Measurements from ENCODE around the gene KANSL1L. TPM values are rescaled to one million over a fixed set of nuclear protein-coding genes. Genes with fewer than 3 reads are reported as not detected.
"Not testable (repeated sequence)": the region's sequence is repeated elsewhere in the genome, so short reads cannot be mapped to it uniquely, and the experiment has no call there.

KANSL1L gene
- 14.2 TPM for total RNA-seq

GRCh38 chr2:210171309-210172218 lies at the start of gene KANSL1L:
Gene KANSL1L, minus strand, starts transcription at chr2:210171409. Its CDS starts 16,827 bp downstream, at chr2:210154582.
- peak; percentile 88 for ATAC-seq
- peak; percentile 100 for DNase-seq (ENCODE audit: low spot score)

GRCh38 chr2:210215120-210215519 lies 43.9 kb upstream of the KANSL1L start:
- no peak for ATAC-seq

GRCh38 chr2:210210185-210210584 lies 39.0 kb upstream of the KANSL1L start:
- no peak for DNase-seq (ENCODE audit: low spot score)
- no peak for ATAC-seq

More at GRCh38 chr2:210215120-210215519, 43.9 kb upstream of the KANSL1L start:
- DNase-seq (ENCODE audit: low spot score): no peak

- DNase-seq (ENCODE audit: low spot score): no peak
- ATAC-seq: no peak
Measured at GRCh38 chr2:210207929-210208328, 36.7 kb upstream of the KANSL1L start.

GRCh38 chr2:210203558-210203957 lies 32.3 kb upstream of the KANSL1L start:
- no peak for ATAC-seq

GRCh38 chr2:210203147-210203546 lies 31.9 kb upstream of the KANSL1L start:
- ATAC-seq (no peak), DNase-seq (ENCODE audit: low spot score) (no peak)

More at GRCh38 chr2:210203558-210203957, 32.3 kb upstream of the KANSL1L start:
- no peak for DNase-seq (ENCODE audit: low spot score)

GRCh38 chr2:210199854-210200253 lies 28.6 kb upstream of the KANSL1L start:
- ATAC-seq: no peak
- no peak for DNase-seq (ENCODE audit: low spot score)

- DNase-seq (ENCODE audit: low spot score) (no peak), ATAC-seq (peak; percentile 55)
Measured at GRCh38 chr2:210199186-210199765, 28.1 kb upstream of the KANSL1L start.

- DNase-seq (ENCODE audit: low spot score) (no peak), ATAC-seq (no peak)
Measured at GRCh38 chr2:210198326-210198725, 27.1 kb upstream of the KANSL1L start.

GRCh38 chr2:210197720-210198119 lies 26.5 kb upstream of the KANSL1L start:
- DNase-seq (ENCODE audit: low spot score) (no peak), ATAC-seq (no peak)

GRCh38 chr2:210195101-210195852 lies 24.1 kb upstream of the KANSL1L start:
- DNase-seq (ENCODE audit: low spot score): peak; percentile 48

GRCh38 chr2:210190345-210190744 lies 19.1 kb upstream of the KANSL1L start:
- DNase-seq (ENCODE audit: low spot score) (no peak), ATAC-seq (no peak)

More at GRCh38 chr2:210195101-210195852, 24.1 kb upstream of the KANSL1L start:
- peak; percentile 82 for ATAC-seq

- DNase-seq (ENCODE audit: low spot score): no peak
- peak; percentile 87 for ATAC-seq
Measured at GRCh38 chr2:210189452-210190138, 18.4 kb upstream of the KANSL1L start.

GRCh38 chr2:210188755-210189154 lies 17.5 kb upstream of the KANSL1L start:
- DNase-seq (ENCODE audit: low spot score): no peak
- no peak for ATAC-seq

GRCh38 chr2:210188190-210188589 lies 17.0 kb upstream of the KANSL1L start:
- no peak for ATAC-seq
- DNase-seq (ENCODE audit: low spot score): no peak

- DNase-seq (ENCODE audit: low spot score); ATAC-seq: not testable (repeated sequence)
Measured at GRCh38 chr2:210183936-210184335, 12.7 kb upstream of the KANSL1L start.

GRCh38 chr2:210181606-210182088 lies 10.4 kb upstream of the KANSL1L start:
- not testable (repeated sequence) for DNase-seq (ENCODE audit: low spot score); ATAC-seq

- not testable (repeated sequence) for DNase-seq (ENCODE audit: low spot score); ATAC-seq
Measured at GRCh38 chr2:210181033-210181605, 9.9 kb upstream of the KANSL1L start.

GRCh38 chr2:210180477-210180876 lies 9.3 kb upstream of the KANSL1L start:
- ATAC-seq (no peak), DNase-seq (ENCODE audit: low spot score) (no peak)
